ENCODE data around the gene RHBDF2.

Gene RHBDF2

GRCh38 chr17:76458580-76459490, 42.4 kb downstream of the RHBDF2 start:
- no peak for DNase-seq

DNA sequence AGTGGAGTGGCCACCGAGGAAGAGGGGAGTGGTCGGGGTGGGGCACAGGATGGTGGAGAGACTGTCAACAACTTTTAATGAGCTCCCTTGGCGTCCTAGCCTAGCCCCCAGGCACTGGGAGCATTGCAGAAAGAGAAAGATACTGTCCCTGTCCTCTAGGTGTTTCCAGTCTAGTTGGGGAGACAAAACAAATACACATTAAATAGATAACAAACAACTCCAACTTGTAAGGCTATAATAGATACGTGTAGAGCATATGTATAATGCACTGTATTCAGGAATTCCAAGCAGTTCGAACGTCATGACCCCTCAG, 47.8 kb downstream of the RHBDF2 start:
- no peak for DNase-seq

DNA sequence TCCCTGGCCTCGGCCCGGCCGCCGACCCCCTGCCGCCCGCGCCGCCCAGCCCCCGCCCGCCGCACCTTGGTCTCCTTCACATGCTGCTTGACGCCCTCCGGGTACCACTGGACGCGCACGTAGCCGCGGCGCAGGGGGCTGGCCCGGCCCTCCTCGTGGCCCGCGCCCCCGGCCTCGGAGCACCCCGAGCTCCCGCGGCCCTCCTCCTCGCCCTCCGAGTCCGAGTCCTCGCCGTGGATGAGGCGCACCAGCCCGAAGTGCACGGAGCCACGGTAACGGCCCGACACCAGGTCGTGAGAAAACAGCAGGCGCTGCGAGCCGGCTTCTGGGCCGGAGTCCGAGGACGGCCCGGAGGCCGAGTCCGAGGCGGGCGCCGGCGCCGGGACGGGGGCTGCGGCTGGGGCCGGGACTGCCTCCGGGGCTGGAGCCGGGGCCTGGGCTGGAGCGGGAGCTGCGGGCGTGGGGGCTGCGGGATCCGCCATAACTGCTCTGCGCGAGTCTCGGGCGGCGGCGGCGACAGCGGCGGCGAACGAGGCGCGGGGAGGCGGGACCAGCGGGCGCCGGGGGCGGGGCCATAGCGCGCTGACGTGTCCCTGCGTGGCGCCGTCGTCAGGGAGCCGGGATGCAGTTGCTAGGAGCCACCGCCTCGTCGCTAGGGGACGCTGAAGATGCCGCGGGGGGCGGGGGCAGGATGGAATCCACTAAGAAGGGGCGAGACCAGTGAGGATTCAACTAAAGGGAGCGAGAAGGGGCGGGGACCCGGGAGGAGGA, 48.4 kb downstream of the RHBDF2 start, which contains the start of gene UBE2O:
TSS of gene UBE2O (minus strand) at position 493 of the 771 bp plus-strand sequence. CDS start at position 482, 11 bp downstream.
- peak; percentile 85 for DNase-seq

DNA sequence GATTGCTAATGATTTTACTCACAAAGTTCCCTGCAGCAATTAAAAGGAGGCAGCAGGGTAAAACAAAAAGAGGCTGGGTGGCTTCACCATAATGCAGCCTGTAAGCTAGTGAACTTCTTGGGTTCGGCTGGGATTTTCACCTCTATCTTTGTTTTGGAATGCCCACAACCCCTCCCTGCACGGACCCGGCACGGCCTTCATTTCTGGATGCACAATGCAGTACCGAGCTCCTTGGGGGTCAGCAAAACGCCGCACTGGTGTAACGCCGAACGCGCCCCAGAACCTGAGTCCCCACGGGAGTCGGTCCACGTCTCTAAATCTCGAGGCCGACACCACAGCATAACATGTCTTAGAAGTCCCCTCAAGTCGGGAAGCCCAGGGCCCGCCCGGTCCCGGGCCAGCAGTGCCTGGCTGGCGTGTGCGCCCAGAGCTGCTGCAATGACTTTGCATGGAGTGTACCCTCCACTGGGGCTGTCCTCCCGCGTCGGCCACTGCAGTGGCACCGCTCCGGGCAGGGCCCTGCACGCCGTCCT, 49.0 kb downstream of the RHBDF2 start:
- DNase-seq, result no peak

GRCh38 chr17:76451506-76451905, 49.7 kb downstream of the RHBDF2 start:
- no peak for DNase-seq

DNA sequence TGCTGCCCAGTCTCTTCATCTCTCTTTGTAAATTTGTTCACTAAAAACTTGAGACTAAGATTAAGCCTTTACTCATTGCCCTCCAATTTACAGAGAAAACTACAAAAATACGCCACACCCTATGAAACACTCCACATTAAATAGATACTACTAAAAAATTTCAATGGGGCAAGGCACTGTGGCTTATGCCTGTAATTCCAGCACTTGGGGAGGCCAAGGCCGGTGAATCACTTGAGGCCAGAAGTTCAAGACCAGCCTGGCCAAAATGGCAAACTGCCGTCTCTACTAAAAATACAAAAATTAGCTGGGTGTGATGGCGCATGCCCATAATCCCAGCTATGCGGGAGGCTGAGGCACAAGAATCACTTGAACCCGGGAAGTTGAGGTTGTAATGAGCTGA, 52.1 kb downstream of the RHBDF2 start:
- DNase-seq, result no peak

- DNase-seq, result no peak
These were observed 53.1 kb downstream of the RHBDF2 start for GRCh38 chr17:76447931-76448652.

DNA sequence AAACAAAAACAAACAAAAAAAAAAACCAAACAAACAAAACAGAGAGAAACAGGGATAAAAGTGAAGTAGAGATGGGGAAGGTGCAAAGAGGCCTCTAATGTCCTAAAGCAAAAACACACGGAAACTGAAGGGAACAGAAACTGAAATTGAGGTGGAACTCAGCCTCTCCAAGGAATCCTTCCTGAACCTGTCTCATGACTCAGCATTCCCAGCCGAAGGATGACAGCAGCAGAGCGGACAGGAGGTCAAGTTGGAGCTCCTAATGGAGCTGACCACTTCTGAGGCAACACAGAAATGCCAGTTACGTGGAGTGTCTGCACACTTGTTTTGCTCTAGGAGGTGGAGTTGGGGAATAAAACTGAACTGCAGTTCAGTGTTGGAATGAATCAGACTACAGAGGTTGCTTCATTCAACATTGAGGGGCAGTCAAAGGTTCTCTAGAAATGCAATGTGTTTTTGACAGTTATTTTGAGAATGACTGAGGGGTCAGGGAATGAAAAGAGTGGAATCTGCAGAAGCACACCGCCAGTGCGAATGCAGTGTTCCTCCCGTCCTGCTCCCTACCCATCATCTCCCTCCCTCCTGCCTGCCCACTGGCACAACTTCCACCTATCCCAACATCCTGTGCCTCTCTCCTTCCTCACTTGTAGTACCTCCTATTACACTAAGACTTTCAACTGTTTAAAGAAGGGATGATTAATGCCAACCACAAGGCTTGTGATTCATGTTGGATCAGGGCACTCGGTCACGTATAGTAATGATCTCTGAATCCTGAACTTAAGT, 54.6 kb downstream of the RHBDF2 start:
- no peak for DNase-seq

GRCh38 chr17:76445697-76446448, 55.4 kb downstream of the RHBDF2 start:
- DNase-seq, result no peak

- DNase-seq, result no peak
These were observed 56.5 kb downstream of the RHBDF2 start for GRCh38 chr17:76444518-76445311.

DNA sequence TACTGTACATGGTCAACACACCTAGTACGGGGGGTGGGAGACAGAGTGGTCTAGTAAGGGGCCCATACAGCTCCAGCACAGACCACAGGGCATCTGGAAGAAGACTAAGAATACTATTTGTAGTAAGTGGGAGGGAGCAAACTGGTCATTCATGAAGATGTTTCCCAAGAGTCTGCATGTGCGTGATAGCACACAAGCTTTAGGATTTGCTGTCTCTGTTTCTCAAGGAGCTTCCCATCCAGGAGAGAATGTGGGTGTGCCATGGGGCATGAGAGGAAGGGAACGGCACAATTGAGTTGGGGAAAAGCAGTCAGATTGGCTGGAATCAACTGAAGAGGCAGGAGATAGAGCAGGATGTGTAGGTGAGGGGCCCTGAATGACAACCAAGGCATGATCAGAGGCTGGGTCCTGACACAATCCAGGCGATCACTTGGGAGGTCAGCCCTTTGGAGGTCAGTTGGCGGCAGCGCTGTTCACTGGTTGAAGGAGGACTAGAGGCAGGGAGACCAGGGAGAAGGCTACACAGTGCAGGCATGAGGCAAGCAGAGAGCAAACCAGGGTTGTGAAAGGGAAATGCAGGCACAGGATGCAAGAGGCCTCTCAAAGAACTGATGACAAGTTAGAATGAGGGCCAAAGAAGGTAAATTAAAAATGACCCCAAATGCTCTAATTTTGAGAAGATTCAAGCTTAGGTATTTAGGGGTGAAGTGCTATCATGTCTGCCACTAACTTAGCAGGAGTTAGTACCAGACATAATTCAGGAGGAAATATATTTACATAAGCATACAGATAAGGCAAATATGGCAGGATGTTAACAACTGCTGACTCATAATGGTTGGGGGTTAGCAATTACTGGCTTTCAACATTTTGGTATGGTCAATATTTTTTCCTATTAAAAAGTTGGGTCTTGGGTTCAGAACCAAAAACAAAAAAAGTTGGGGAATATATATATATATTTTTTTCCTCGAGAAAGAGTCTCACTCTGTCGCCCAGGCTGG, 58.6 kb downstream of the RHBDF2 start:
- no peak for DNase-seq

- DNase-seq, result no peak
These were observed 59.4 kb downstream of the RHBDF2 start for GRCh38 chr17:76441686-76442340.

- DNase-seq, result no peak
These were observed 60.4 kb downstream of the RHBDF2 start for GRCh38 chr17:76440751-76441362.

- DNase-seq, result no peak
These were observed 61.8 kb downstream of the RHBDF2 start for GRCh38 chr17:76439314-76439928.

DNA sequence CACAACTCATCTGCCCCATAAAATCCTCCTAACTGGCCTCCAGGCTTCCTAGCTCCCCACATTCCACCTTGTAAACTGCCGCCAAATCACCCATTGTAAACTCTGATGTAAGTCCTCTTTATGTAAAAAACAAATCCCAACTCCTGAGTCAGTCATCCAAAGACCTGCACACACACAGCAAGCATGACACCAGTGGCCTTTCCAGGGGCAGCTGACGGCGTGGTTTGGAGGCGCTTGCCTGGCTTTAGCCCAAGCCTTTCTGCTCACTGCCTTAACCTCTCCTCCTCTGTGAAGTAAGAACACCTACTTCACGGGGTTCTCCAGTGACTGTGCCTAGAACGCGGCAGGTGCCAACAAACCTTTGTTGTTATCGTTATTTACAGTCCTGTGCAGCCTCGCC, 62.3 kb downstream of the RHBDF2 start:
- no peak for DNase-seq

DNA sequence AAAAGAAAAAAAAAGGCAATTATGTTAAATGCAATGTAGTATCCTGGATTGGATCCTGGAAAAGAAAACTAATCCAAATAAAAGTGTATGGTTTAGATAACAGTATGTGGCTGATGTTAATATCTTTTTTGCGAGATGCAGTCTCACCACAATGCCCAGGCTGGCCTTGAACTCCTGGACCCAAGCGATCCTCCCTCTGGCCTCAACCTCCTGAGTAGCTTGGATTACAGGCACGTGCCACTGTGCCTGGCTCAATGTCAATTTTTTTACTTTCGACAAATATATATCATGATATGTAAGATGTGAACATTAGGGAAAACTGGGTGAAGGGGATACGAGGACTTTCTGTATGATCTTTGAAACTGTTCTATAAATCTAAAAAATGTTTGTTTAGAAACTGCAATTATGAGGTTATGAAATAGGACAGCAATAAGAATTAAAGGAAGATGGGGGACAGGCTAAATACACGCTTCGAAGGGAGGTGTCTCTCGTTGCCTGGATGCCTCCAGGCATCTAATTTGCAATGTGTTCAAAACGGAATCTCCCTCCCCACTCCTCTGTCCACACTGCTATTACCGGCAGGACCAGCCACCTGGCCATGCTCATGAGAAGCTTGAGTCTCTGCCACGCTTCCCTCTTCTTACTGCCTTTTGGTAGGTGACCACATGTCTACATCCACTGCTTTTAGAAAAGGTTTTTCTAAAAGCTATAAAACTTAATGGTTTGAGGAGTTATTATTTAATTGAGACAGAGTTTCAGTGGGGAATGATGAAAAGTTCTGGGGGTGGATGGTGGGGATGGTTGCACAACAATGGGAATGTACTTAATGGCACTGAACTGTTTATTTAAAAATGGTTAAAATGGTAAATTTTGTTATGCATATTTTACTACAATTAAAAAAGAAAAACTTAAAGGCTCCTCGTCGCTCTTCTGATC, 63.5 kb downstream of the RHBDF2 start:
- no peak for DNase-seq

DNA sequence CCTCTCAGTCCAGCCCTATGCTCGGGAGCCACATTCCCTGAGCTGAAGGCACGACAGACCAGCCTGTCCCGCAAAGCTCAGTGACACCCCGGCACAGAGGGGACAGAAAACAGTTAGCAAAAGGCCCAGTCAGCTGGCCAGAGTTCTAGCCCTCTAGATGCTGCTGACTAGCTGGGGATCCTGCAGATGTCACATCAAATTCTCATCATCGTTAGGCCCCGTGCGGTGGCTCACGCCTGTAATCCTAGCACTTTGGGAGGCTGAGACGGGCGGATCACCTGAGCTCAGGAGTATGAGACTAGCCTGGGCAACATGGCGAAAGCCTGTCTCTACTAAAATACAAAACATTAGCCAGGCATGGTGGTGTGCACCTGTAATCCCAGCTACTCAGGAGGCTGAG, 65.5 kb downstream of the RHBDF2 start:
- DNase-seq, result no peak

All from activated gamma-delta T cell (primary cell).